Esophagus squamous epithelium (tissue), 4 donors: ENCODE results near the gene HSD17B4.

Experiments
- CTCF ChIP-seq, 6 experiments: fragments of 450-650 bp in 4 of 6; fragments of 200-600 bp in 2 of 6; sonication (generic) in 2 of 6; IDR thresholded peaks; one replicate each; pipeline ENCODE4 v1.5.1; 2016 to 2019; ENCODE audit warnings: antibody characterized with exemption in 6 of 6, mild to moderate bottlenecking in 4 of 6, moderate library complexity in 4 of 6
- POLR2A ChIP-seq, 4 donors: fragments of 450-650 bp; IDR thresholded peaks; one replicate each; pipeline ENCODE4 v1.6.1; 2017; ENCODE audit warnings: antibody characterized with exemption in 4 of 4, mild to moderate bottlenecking in 4 of 4, moderate library complexity in 3 of 4

- TF ChIP-seq CTCF (IDR thresholded peaks at IDR 0.05) (no peak), POLR2A (IDR thresholded peaks at IDR 0.05) (no peak)
These were observed 99.5 kb downstream of the HSD17B4 start for GRCh38 chr5:119551819-119552218.
